Neuronal stem cell (in vitro differentiated cells): ENCODE measurements around the gene CCDC154.

ENCODE experiments used
- DNase-seq: peaks from one replicate; pipeline ENCODE4 v3.0.0-alpha.2; 2013; ENCODE audit warnings: low spot score
- H2AFZ ChIP-seq: one replicate; pipeline ENCODE4 v1.6.1; 2013; ENCODE audit warnings: mild to moderate bottlenecking, low read length, inconsistent platforms
- H2AK5ac ChIP-seq: 2 replicates; pipeline ENCODE4 v1.6.1; 2013; ENCODE audit warnings: low read depth, mild to moderate bottlenecking, inconsistent platforms, low read length, moderate library complexity, mixed read lengths
- H2BK120ac ChIP-seq: 2 replicates; pipeline ENCODE4 v1.6.1; 2013; ENCODE audit warnings: low read depth, mild to moderate bottlenecking, inconsistent platforms, low read length, moderate library complexity, mixed read lengths
- H2BK12ac ChIP-seq: one replicate; pipeline ENCODE4 v1.6.1; 2013; ENCODE audit warnings: low read length, inconsistent platforms
- H2BK15ac ChIP-seq: 2 replicates; pipeline ENCODE4 v1.6.1; 2013; ENCODE audit warnings: mild to moderate bottlenecking, low read length, inconsistent platforms, mixed read lengths
- H2BK5ac ChIP-seq: one replicate; pipeline ENCODE4 v1.6.1; 2013; ENCODE audit warnings: inconsistent platforms, mild to moderate bottlenecking, low read length, moderate library complexity
- H3K14ac ChIP-seq: one replicate; pipeline ENCODE4 v1.6.1; 2013; ENCODE audit warnings: low read length, inconsistent platforms
- H3K18ac ChIP-seq: 2 replicates; pipeline ENCODE4 v1.6.1; 2013; ENCODE audit warnings: low read length, inconsistent platforms
- H3K23ac ChIP-seq: 2 replicates; pipeline ENCODE4 v1.6.1; 2013; ENCODE audit warnings: low read depth, mild to moderate bottlenecking, mixed read lengths, low read length, inconsistent platforms; ENCODE audit not compliant: poor library complexity
- H3K27ac ChIP-seq: replicated peaks from 3 replicates; pipeline ENCODE4 v1.5.1; 2013; ENCODE audit warnings: low read length, inconsistent platforms
- H3K27me3 ChIP-seq, 3 experiments: 2 replicates each; pipeline ENCODE4 v1.6.1; 2013; ENCODE audit warnings: low read length in 3 of 3, mild to moderate bottlenecking in 2 of 3, inconsistent platforms in 1 of 3, low read depth in 1 of 3, mixed read lengths in 1 of 3, moderate library complexity in 1 of 3; ENCODE audit not compliant: control insufficient read depth in 3 of 3, insufficient read depth in 3 of 3
- H3K36me3 ChIP-seq, 2 donors: replicated peaks in 1 of 2; 2 replicates each; pipeline ENCODE4 v1.6.1; 2013; ENCODE audit warnings: low read length in 2 of 2; ENCODE audit not compliant: control insufficient read depth in 2 of 2, insufficient read depth in 2 of 2
- H3K4ac ChIP-seq: 2 replicates; pipeline ENCODE4 v1.6.1; 2013; ENCODE audit warnings: inconsistent platforms, mild to moderate bottlenecking, low read length, moderate library complexity
- H3K4me1 ChIP-seq, 2 donors: 1 replicate in 1 of 2; 2 replicates in 1 of 2; pipeline ENCODE4 v1.6.1; 2013; ENCODE audit warnings: low read length in 2 of 2, low read depth in 1 of 2; ENCODE audit not compliant: control insufficient read depth in 2 of 2, insufficient read depth in 1 of 2
- H3K4me2 ChIP-seq: one replicate; pipeline ENCODE4 v1.6.1; 2013; ENCODE audit warnings: mild to moderate bottlenecking, low read length, inconsistent platforms; ENCODE audit not compliant: insufficient read depth, poor library complexity, severe bottlenecking
- H3K4me3 ChIP-seq, 2 donors: 2 replicates each; pipeline ENCODE4 v1.5.1; 2013; ENCODE audit warnings: low read length in 2 of 2, mild to moderate bottlenecking in 2 of 2, inconsistent platforms in 1 of 2, moderate library complexity in 1 of 2
- H3K79me1 ChIP-seq: one replicate; pipeline ENCODE4 v1.6.1; 2013; ENCODE audit warnings: low read depth, mild to moderate bottlenecking, inconsistent platforms, low read length, moderate library complexity
- H3K9ac ChIP-seq: one replicate; pipeline ENCODE4 v1.6.1; 2013; ENCODE audit warnings: mild to moderate bottlenecking, low read depth, low read length, inconsistent platforms; ENCODE audit not compliant: poor library complexity
- H3K9me3 ChIP-seq, 2 donors: replicated peaks in 1 of 2; 2 replicates each; pipeline versions ENCODE3 to v1.6.1; 2013; ENCODE audit warnings: low read length in 2 of 2, mild to moderate bottlenecking in 2 of 2, inconsistent platforms in 1 of 2, low read depth in 1 of 2, mixed read lengths in 1 of 2, moderate library complexity in 1 of 2; ENCODE audit not compliant: control insufficient read depth in 2 of 2, insufficient read depth in 1 of 2
- H4K8ac ChIP-seq: one replicate; pipeline ENCODE4 v1.6.1; 2013; ENCODE audit warnings: low read depth, mild to moderate bottlenecking, inconsistent platforms, low read length, moderate library complexity
- H4K91ac ChIP-seq: one replicate; pipeline ENCODE4 v1.6.1; 2013; ENCODE audit warnings: low read length, low read depth, mild to moderate bottlenecking, inconsistent platforms; ENCODE audit not compliant: poor library complexity
- WGBS, 2 donors: extraction: QIAGEN DNeasy Blood & Tissue Kit; methylation state at CpG; one replicate each; pipeline ENCODE4 v1.1.7; 2013; ENCODE audit warnings: missing lambda C conversion rate in 2 of 2, mixed read lengths in 1 of 2; ENCODE audit not compliant: insufficient read length in 2 of 2, insufficient replicate concordance in 1 of 2; ENCODE audit errors: extremely low coverage in 2 of 2; 5-methylcytosine and 5-hydroxymethylcytosine counted together

Gene CCDC154

GRCh38 chr16:1398826-1399581 is 45.4 kb downstream of the CCDC154 start:
- H3K9me3 ChIP-seq, result no peaks in the 10 kb centered on the region
- H2BK5ac ChIP-seq, result peak overlapping the region; percentile 39
- H2AK5ac ChIP-seq, result no peak overlapping the region
- no peak overlapping the region for H4K8ac ChIP-seq
- no peak overlapping the region for H3K4ac ChIP-seq
- H2AFZ ChIP-seq, result no peak overlapping the region
- H3K18ac ChIP-seq, result no peak overlapping the region
- no peak overlapping the region for H3K4me3 ChIP-seq
- no peaks in the 10 kb centered on the region for H3K27me3 ChIP-seq
- H4K91ac ChIP-seq, result no peak overlapping the region
- no peak overlapping the region for H2BK15ac ChIP-seq
- H3K4me2 ChIP-seq, result no peak overlapping the region
- H3K4me1 ChIP-seq, result no peaks in the 10 kb centered on the region
- H3K36me3 ChIP-seq, result peaks cover 24 to 25% of the 10 kb centered on the region in 2 donors
- peak overlapping the region; percentile 73 for H3K23ac ChIP-seq
- DNase-seq, result no peak
- no peak overlapping the region for H2BK120ac ChIP-seq
- peaks cover 11% of the 10 kb centered on the region for H3K79me1 ChIP-seq
- WGBS, 2 donors, result no CpG with 5 or more reads among the region's 38 CpGs
- no peak overlapping the region for H3K27ac ChIP-seq
- peak overlapping the region; percentile 30 for H2BK12ac ChIP-seq
- H3K9ac ChIP-seq, result peak overlapping the region; percentile 70
- peak overlapping the region; percentile 38 for H3K14ac ChIP-seq

GRCh38 chr16:1398351-1398750 is 46.0 kb downstream of the CCDC154 start:
- Histone ChIP-seq H2BK15ac (no peak overlapping the region), H3K79me1 (peaks cover 10% of the 10 kb centered on the region), H3K27ac (no peak overlapping the region), H3K4ac (no peak overlapping the region), H3K9me3 (no peaks in the 10 kb centered on the region), H4K8ac (no peak overlapping the region), H3K4me3 (no peak overlapping the region), H2AFZ (no peak overlapping the region), H4K91ac (no peak overlapping the region), H3K4me2 (no peak overlapping the region), H3K14ac (no peak overlapping the region), H2BK5ac (no peak overlapping the region), H2BK120ac (no peak overlapping the region), H2AK5ac (no peak overlapping the region), H3K18ac (no peak overlapping the region), H3K36me3 (peaks cover 23 to 27% of the 10 kb centered on the region in 2 donors), H3K4me1 (no peaks in the 10 kb centered on the region), H3K9ac (no peak overlapping the region), H3K23ac (no peak overlapping the region), H3K27me3 (no peaks in the 10 kb centered on the region), H2BK12ac (no peak overlapping the region)
- no peak for DNase-seq
- no CpG with 5 or more reads among the region's 9 CpGs for WGBS, 2 donors

GRCh38 chr16:1397779-1398178 is 46.6 kb downstream of the CCDC154 start:
- Histone ChIP-seq H3K23ac (no peak overlapping the region), H2BK15ac (no peak overlapping the region), H2AFZ (no peak overlapping the region), H3K27ac (no peak overlapping the region), H2BK5ac (no peak overlapping the region), H4K91ac (no peak overlapping the region), H2AK5ac (no peak overlapping the region), H3K18ac (no peak overlapping the region), H3K4me3 (no peak overlapping the region), H3K9me3 (no peaks in the 10 kb centered on the region), H3K4ac (no peak overlapping the region), H4K8ac (no peak overlapping the region), H3K36me3 (peaks cover 21 to 29% of the 10 kb centered on the region in 2 donors), H3K4me1 (no peaks in the 10 kb centered on the region), H2BK120ac (no peak overlapping the region), H3K79me1 (peaks cover 10% of the 10 kb centered on the region), H3K27me3 (no peaks in the 10 kb centered on the region), H3K9ac (no peak overlapping the region), H2BK12ac (no peak overlapping the region), H3K14ac (no peak overlapping the region), H3K4me2 (no peak overlapping the region)
- WGBS, 2 donors, result no CpG with 5 or more reads among the region's 21 CpGs
- DNase-seq, result no peak

DNA sequence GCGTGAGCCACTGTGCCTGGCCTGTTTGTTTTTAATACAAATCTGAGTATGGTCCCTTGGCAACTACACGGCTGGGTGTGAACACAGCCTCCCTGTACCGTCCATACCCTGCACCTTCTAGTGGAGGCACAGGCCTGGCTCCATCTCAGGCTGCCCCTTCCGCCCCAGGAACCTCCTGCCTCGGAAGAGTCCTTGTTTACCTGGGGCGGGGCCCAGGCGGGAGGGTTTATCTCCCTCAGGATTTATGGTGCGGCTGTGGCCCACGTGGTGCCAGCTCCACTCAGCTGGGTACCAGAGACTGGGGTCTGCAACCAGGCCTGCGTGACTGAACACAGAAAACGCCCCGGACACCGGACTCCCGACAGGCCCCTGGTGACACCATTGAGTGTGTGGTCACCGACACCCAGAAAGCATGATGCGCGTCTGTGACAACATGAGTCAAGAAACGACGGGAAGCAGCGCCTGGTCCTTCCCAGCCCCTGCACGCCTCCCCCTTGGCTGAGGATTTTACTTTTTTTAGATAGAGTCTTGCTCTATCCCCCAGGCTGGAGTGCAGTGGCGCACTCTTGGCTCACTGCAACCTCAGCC is 48.8 kb downstream of the CCDC154 start:
- Histone ChIP-seq H2BK5ac (no peak overlapping the region), H3K9ac (no peak overlapping the region), H3K4ac (no peak overlapping the region), H4K91ac (no peak overlapping the region), H3K79me1 (peaks cover 4% of the 10 kb centered on the region), H2BK120ac (no peak overlapping the region), H3K23ac (no peak overlapping the region), H4K8ac (no peak overlapping the region), H3K9me3 (no peaks in the 10 kb centered on the region), H3K27me3 (no peaks in the 10 kb centered on the region), H3K36me3 (peaks cover 18% of the 10 kb centered on the region in 2 donors), H2AK5ac (no peak overlapping the region), H3K4me3 (no peak overlapping the region), H2BK12ac (no peak overlapping the region), H3K4me2 (no peak overlapping the region), H3K27ac (no peak overlapping the region), H2AFZ (no peak overlapping the region), H3K14ac (no peak overlapping the region), H3K4me1 (no peaks in the 10 kb centered on the region), H2BK15ac (no peak overlapping the region), H3K18ac (no peak overlapping the region)
- no CpG with 5 or more reads among the region's 22 CpGs for WGBS, 2 donors
- no peak for DNase-seq
